ENCODE data around the gene UFM1.

The UFM1 gene

DNA sequence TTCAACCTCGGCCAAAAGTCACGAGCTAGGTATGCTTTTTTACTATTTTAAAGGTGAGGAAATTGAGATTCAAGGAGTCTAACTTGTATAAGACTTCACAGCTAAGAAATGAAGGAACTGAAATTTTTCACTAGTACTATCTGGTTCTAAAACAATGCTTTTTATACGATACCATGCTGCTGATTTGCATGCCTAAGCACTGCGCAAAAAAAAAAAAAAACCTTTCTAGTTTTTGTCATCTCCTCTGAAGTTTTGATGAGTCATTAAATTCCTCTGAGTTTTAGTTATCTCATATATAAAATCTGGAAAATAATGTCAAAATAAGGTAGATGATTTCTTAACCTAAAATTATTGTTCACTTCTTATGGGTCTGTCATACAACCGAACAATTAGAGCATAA lies 28.0 kb upstream of the UFM1 start:
- DNase-seq (ENCODE audit: low read depth) = no peak
- H3K4me3 ChIP-seq (ENCODE audit: low read depth, low read length) = no peak overlapping the region
- no peak for TF ChIP-seq CTCF (IDR thresholded peaks at IDR 0.05; ENCODE audit: low read depth, low read length, missing control alignments)

DNA sequence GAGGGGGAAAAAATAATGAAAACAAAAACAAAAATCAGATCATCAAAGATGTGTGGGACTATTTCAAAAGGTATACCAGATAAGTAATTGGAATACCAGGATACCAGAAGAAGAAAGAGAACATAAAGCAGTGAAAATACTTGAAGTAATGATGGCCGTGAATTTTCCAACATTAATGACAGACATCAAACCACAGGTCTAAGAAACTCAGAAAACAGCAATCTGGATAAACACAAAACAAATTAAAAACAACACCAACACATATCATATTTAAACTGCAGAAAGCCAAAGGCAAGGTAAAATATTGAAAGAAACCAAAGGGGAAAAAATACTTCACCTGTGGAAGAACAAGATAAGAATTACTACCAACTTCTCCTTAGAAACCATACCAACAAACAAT lies 24.2 kb upstream of the UFM1 start:
- no peak for TF ChIP-seq CTCF (IDR thresholded peaks at IDR 0.05; ENCODE audit: low read depth, low read length, missing control alignments)
- DNase-seq (ENCODE audit: low read depth) = no peak
- H3K4me3 ChIP-seq (ENCODE audit: low read depth, low read length) = no peak overlapping the region

DNA sequence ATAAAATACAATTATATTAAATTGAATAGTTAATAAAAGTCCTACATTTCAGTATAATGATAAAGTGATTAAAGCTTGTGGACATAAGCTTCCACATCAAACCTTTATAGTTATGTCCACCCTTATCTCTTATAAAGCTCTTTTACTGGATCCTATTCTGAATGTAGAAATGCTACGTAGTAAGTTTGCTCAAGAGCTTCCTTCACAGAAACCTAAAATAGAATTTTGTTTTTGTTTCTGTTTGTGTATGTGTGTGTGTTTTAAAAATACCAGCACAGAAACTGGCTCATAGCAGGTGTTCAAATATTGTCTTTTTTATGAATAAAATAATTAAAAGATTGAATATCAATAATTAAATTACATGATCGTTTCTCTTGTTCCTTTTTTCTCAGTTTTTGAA lies 21.0 kb upstream of the UFM1 start:
- TF ChIP-seq CTCF (IDR thresholded peaks at IDR 0.05; ENCODE audit: low read depth, low read length, missing control alignments) = no peak
- H3K4me3 ChIP-seq (ENCODE audit: low read depth, low read length) = no peak overlapping the region
- DNase-seq (ENCODE audit: low read depth) = no peak

GRCh38 chr13:38334845-38335244 lies 14.8 kb upstream of the UFM1 start:
- DNase-seq (ENCODE audit: low read depth) = no peak
- no peak overlapping the region for H3K4me3 ChIP-seq (ENCODE audit: low read depth, low read length)
- no peak for TF ChIP-seq CTCF (IDR thresholded peaks at IDR 0.05; ENCODE audit: low read depth, low read length, missing control alignments)

DNA sequence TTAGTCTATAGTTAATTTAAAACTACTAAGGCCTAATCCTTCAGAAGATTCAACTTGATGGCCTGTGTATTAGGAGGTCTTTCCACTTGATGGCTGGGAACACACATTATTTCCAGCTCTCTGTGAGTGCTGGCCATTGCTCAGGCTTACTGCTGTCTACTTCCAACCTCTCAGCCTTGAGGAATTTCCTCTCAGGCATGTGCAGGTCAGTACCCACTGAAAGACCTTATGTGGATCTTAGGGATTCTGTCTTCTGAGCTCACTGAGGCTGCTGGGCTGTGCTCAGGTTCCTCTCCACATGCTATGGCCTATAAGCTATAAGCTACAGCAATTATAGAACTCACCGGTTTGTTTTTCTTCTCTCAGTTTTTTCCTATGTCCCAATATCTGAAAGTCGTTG lies 11.6 kb upstream of the UFM1 start:
- no peak for TF ChIP-seq CTCF (IDR thresholded peaks at IDR 0.05; ENCODE audit: low read depth, low read length, missing control alignments)
- DNase-seq (ENCODE audit: low read depth) = no peak
- H3K4me3 ChIP-seq (ENCODE audit: low read depth, low read length) = no peak overlapping the region

- no peak overlapping the region for H3K4me3 ChIP-seq (ENCODE audit: low read depth, low read length)
- no peak for DNase-seq (ENCODE audit: low read depth)
- no peak for TF ChIP-seq CTCF (IDR thresholded peaks at IDR 0.05; ENCODE audit: low read depth, low read length, missing control alignments)
Measured at GRCh38 chr13:38340624-38341023, 9.0 kb upstream of the UFM1 start.

GRCh38 chr13:38341149-38341692 lies 8.4 kb upstream of the UFM1 start:
- TF ChIP-seq CTCF (IDR thresholded peaks at IDR 0.05; ENCODE audit: low read depth, low read length, missing control alignments) = no peak
- H3K4me3 ChIP-seq (ENCODE audit: low read depth, low read length) = no peak overlapping the region
- no peak for DNase-seq (ENCODE audit: low read depth)
